Natural killer cell treated with Interleukin-12 subunit alpha and Interleukin-12 subunit beta and Interleukin-15 and Interleukin-18, amount 100 ng/mL, for 72 hours (primary cell): ENCODE results near the gene PIK3IP1. TPM values are rescaled to one million over a fixed set of nuclear protein-coding genes. Genes with fewer than 3 reads are reported as not detected.

Experiments
- ATAC-seq, 2 donors: fragments of 150-1000 bp; cut with Tn5 transposase in 1 of 2; sonication (Bioruptor Pico), chemical (Tn5 transposase) in 1 of 2; 2 replicates each; pipeline ENCODE4 v1.10.0; 2021
- DNase-seq: peaks from one replicate; pipeline ENCODE4 v3.0.0; 2022; ENCODE audit warnings: low spot score
- H3K27ac Mint-ChIP-seq, 2 donors: 1 replicate in 1 of 2; 2 replicates in 1 of 2; pipeline ENCODE4 v1.8.0; 2022; ENCODE audit warnings: mixed read lengths in 2 of 2, mild to moderate bottlenecking in 1 of 2, moderate library complexity in 1 of 2
- H3K27me3 Mint-ChIP-seq, 2 donors: 1 replicate in 1 of 2; 2 replicates in 1 of 2; pipeline ENCODE4 v1.8.0; 2022; ENCODE audit warnings: mixed read lengths in 2 of 2
- H3K36me3 Mint-ChIP-seq: one replicate; pipeline ENCODE4 v1.8.0; 2022; ENCODE audit warnings: mixed read lengths
- H3K4me1 Mint-ChIP-seq, 2 donors: 1 replicate in 1 of 2; 2 replicates in 1 of 2; pipeline ENCODE4 v1.8.0; 2022; ENCODE audit warnings: low read depth in 2 of 2, mixed read lengths in 2 of 2, mild to moderate bottlenecking in 1 of 2
- H3K4me3 Mint-ChIP-seq: one replicate; pipeline ENCODE4 v1.8.0; 2022; ENCODE audit warnings: mixed read lengths
- H3K9me3 Mint-ChIP-seq: 2 replicates; pipeline ENCODE4 v1.8.0; 2022; ENCODE audit warnings: mixed read lengths
- total RNA-seq, 2 donors: library from RNA; stranded (reverse); gene quantifications; one replicate each; pipeline ENCODE4 v1.2.3, GENCODE V29; 2022

The PIK3IP1 gene
- total RNA-seq: 1 to 10 TPM in 1 of 2 donors, under 1 TPM in 1; 0.74 to 1.0 TPM

DNA sequence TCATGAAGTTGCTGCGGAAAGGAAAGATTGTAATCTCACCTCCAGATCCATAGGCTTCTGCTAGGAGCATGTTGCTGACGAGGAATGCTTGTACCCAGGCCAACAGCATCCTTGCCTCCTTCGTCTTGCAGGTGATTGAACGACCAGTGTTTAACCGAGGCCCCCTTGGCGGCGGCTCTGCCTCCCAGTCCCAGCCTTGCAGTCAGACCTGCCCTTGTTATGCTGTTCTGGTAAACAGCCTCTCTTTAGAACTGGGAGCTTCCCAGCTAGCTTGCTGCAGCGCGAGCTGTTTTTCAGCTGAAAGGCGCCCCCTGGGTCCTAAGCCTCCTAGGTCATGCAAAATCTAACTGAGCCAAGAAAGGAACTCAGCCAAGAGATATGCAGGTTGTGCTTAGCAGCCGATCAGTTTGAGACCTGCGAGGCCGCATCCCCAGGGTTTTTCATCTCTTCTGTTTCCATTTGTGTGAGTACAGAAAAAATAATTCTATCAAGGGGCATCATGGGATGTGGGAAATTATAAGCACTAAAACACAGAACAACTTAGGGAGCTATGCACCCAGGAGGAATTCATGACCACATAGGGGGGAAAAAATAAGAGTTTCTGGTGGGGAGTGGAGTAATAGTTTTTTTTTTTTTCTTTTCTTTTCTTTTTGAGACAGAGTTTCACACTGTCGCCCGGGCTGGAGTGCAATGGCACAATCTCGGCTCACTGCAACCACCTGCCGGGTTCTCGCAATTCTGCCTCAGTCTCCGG is at the start of gene PIK3IP1:
PIK3IP1 (minus strand) TSS at position 253 of the 754 bp plus-strand sequence; CDS start at position 109, 144 bp downstream.
- no peaks in the 10 kb centered on the region for H3K36me3 Mint-ChIP-seq
- peak in 1 of 2 donors; percentile 37 for ATAC-seq
- peak within 1 kb of the TSS; percentile 38 to 83 for H3K27ac Mint-ChIP-seq
- DNase-seq: peak; percentile 76
- no peaks in the 10 kb centered on the region for H3K9me3 Mint-ChIP-seq
- H3K27me3 Mint-ChIP-seq: no peaks in the 10 kb centered on the region
- peak within 1 kb of the TSS; percentile 99 for H3K4me3 Mint-ChIP-seq
- H3K4me1 Mint-ChIP-seq: peaks cover 50 to 53% of the 10 kb centered on the region in 2 donors

DNA sequence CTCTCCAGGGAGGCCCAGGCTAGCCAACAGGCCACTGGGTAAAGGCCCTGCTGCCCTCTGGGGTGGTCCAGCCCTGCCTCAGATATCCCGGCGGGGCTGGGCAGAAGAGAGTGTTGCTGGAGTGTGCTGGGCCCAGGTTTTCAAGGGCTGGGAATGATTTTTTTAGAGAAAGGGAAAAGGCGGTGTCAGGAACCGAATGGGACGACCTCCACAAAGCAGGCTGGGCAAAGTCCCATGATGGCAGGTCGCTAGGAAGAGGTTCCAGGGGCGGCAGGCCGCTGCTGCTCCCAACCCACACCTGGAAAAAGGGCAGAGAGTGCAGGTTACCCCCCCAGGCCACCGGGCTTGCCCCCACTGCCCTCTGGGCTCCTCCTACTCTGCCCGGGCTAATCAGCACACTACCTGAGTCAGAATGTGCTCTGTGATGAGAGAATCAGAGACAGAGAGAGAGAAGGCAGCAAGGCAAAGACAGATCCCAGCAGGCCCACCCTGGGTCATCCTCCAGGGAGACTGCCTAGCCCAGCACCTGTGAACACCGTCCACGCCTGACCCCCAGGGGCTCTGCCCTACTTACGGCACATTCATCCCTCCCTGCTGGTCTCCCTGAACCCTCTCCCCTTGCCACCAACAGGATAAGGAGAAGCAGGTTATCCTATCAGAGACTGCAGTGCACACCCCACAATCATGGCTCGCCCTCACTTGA is 49.2 kb upstream of the PIK3IP1 start:
- no peaks in the 10 kb centered on the region for H3K36me3 Mint-ChIP-seq
- ATAC-seq (no peak), DNase-seq (no peak)
- H3K4me3 Mint-ChIP-seq: peak overlapping the region; percentile 83
- no peaks in the 10 kb centered on the region for H3K27me3 Mint-ChIP-seq
- peak overlapping the region; percentile 52 to 89 for H3K27ac Mint-ChIP-seq
- peaks cover 47 to 56% of the 10 kb centered on the region in 2 donors for H3K4me1 Mint-ChIP-seq
- no peaks in the 10 kb centered on the region for H3K9me3 Mint-ChIP-seq

GRCh38 chr22:31340765-31341247 is 48.5 kb upstream of the PIK3IP1 start:
- H3K27me3 Mint-ChIP-seq: no peaks in the 10 kb centered on the region
- H3K36me3 Mint-ChIP-seq: no peaks in the 10 kb centered on the region
- DNase-seq (no peak), ATAC-seq (no peak)
- H3K4me3 Mint-ChIP-seq: no peak overlapping the region
- no peaks in the 10 kb centered on the region for H3K9me3 Mint-ChIP-seq
- peak overlapping the region in 1 of 2 donors; percentile 89 for H3K27ac Mint-ChIP-seq
- peaks cover 47 to 59% of the 10 kb centered on the region in 2 donors for H3K4me1 Mint-ChIP-seq

DNA sequence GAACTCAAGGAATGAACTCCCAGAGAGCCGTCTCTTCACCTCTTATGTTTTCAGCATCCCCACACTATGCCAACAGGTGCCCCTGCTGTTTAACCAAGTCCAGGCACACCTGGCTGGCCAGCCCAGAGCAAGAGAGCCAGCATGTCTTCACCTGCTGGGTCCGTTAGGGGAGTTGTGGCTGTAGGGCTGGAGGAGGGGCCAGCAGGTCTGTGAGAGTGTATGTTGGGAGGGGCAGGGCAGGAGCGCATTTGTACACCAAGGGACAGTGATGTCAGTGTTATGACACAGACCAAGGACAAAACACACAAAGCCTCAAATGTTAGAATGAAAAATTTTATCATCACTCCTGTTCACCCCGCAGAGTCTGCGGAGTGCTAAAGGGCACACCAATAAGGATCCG is 48.1 kb upstream of the PIK3IP1 start:
- H3K4me3 Mint-ChIP-seq: no peak overlapping the region
- peak overlapping the region; percentile 44 to 89 for H3K27ac Mint-ChIP-seq
- no peaks in the 10 kb centered on the region for H3K27me3 Mint-ChIP-seq
- ATAC-seq: no peak
- peaks cover under 1% of the 10 kb centered on the region for H3K36me3 Mint-ChIP-seq
- H3K4me1 Mint-ChIP-seq: peaks cover 47 to 59% of the 10 kb centered on the region in 2 donors
- H3K9me3 Mint-ChIP-seq: no peaks in the 10 kb centered on the region
- no peak for DNase-seq

GRCh38 chr22:31339148-31339832 is 47.0 kb upstream of the PIK3IP1 start:
- peak overlapping the region in 1 of 2 donors; percentile 89 for H3K27ac Mint-ChIP-seq
- no peak for DNase-seq
- H3K27me3 Mint-ChIP-seq: no peaks in the 10 kb centered on the region
- peak in 1 of 2 donors; percentile 4 for ATAC-seq
- H3K4me1 Mint-ChIP-seq: peaks cover 39 to 55% of the 10 kb centered on the region in 2 donors
- H3K4me3 Mint-ChIP-seq: no peak overlapping the region
- H3K9me3 Mint-ChIP-seq: no peaks in the 10 kb centered on the region
- peaks cover 7% of the 10 kb centered on the region for H3K36me3 Mint-ChIP-seq

DNA sequence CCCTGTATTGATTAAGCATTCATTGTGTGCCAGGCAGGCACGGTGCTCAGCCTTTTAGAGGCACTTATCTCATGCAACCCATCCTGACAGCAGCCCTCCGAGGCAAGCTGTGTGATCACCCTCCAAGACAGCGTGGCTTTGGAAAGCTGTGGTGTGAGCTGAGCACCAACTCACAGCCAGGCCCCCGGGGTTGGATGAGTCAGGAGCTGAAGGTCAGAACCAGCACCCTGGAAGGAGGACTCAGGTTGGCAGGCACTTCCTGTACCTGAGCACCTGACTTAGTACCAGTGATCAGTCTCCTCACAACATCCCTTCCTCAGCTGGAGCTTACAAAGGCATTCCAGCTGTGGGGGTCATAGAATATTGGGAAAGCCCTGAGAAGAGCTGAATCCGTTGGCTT is 44.9 kb upstream of the PIK3IP1 start:
- peaks cover 21% of the 10 kb centered on the region for H3K36me3 Mint-ChIP-seq
- no peaks in the 10 kb centered on the region for H3K27me3 Mint-ChIP-seq
- ATAC-seq (peak in 1 of 2 donors; percentile 48), DNase-seq (no peak)
- peak overlapping the region in 1 of 2 donors; percentile 39 for H3K27ac Mint-ChIP-seq
- H3K4me1 Mint-ChIP-seq: peaks cover 21 to 44% of the 10 kb centered on the region in 2 donors
- no peaks in the 10 kb centered on the region for H3K9me3 Mint-ChIP-seq
- H3K4me3 Mint-ChIP-seq: no peak overlapping the region

DNA sequence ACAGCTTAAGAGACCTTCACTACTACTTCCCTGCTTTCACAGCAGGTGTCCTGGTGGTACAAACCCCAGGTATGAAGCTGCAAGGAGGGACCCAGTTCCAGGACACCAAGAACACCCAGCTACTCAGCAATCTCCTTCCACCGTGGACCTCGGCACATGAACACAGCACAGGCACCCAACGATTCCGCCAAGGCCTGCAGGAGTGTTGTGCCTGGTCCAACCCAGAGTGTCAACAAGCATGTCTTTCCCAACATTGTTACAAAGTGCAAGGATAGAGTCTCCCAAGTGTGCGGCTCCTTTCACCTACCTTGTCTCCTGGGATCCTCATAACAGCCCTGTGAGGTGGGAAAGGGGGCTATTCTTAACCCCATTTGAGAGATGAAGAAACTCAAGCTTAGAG is 42.0 kb upstream of the PIK3IP1 start:
- no peaks in the 10 kb centered on the region for H3K27me3 Mint-ChIP-seq
- no peaks in the 10 kb centered on the region for H3K9me3 Mint-ChIP-seq
- DNase-seq (no peak), ATAC-seq (no peak)
- H3K36me3 Mint-ChIP-seq: peaks cover 27% of the 10 kb centered on the region
- H3K4me1 Mint-ChIP-seq: peaks cover 11 to 29% of the 10 kb centered on the region in 2 donors
- H3K27ac Mint-ChIP-seq: peak overlapping the region in 1 of 2 donors; percentile 78
- no peak overlapping the region for H3K4me3 Mint-ChIP-seq

- Mint-ChIP-seq H3K36me3 (peaks cover 28% of the 10 kb centered on the region), H3K4me1 (peaks cover 7 to 26% of the 10 kb centered on the region in 2 donors), H3K4me3 (no peak overlapping the region), H3K9me3 (no peaks in the 10 kb centered on the region), H3K27ac (peak overlapping the region in 1 of 2 donors; percentile 78), H3K27me3 (no peaks in the 10 kb centered on the region)
- ATAC-seq (no peak), DNase-seq (no peak)
Measured at GRCh38 chr22:31333641-31334040, 41.4 kb upstream of the PIK3IP1 start.

DNA sequence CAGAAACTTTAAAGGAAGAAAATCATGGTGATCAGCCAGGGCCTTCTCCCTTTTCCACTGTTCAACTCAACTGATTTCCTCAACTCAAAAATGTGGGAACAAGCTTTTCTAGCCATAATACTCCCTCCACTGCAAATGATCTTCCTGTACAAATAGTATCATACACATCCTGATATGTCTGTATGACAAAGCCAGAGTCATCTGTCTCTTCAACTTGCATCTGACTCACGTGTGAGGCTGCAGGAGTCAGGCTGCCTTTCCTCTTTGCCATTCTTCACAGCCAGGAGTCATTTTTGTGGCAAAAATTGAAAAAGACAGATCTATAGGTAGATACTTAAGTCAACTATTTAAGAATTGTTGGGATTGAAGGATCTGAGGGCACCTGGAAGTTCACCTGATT is 40.6 kb upstream of the PIK3IP1 start:
- Mint-ChIP-seq H3K9me3 (no peaks in the 10 kb centered on the region), H3K27me3 (no peaks in the 10 kb centered on the region), H3K4me3 (no peak overlapping the region), H3K36me3 (peaks cover 28% of the 10 kb centered on the region), H3K4me1 (peaks cover 7 to 20% of the 10 kb centered on the region in 2 donors), H3K27ac (no peak overlapping the region)
- ATAC-seq (no peak), DNase-seq (no peak)

DNA sequence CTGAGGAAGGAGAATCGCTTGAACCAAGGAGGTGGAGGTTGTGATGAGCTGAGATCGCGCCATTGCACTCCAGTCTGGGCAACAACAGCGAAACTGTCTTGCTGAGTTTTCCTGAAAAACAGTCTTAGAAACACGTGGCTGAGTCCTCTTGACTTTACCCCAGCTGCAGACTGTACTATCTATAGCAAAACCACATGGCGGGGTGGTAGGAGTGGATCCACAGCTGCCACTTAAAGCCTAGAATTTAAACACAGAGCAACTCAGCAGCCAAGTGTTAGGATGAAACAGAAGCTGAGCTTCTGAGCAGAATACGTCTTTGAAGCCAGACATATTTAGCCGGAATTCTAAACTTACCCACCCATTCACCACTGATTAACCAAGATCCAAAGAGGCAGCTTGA is 39.7 kb upstream of the PIK3IP1 start:
- Mint-ChIP-seq H3K36me3 (peaks cover 28% of the 10 kb centered on the region), H3K27me3 (no peaks in the 10 kb centered on the region), H3K27ac (no peak overlapping the region), H3K9me3 (no peaks in the 10 kb centered on the region), H3K4me3 (no peak overlapping the region), H3K4me1 (peaks cover 7 to 19% of the 10 kb centered on the region in 2 donors)
- DNase-seq (no peak), ATAC-seq (no peak)

GRCh38 chr22:31329453-31330215 is 37.3 kb upstream of the PIK3IP1 start:
- Mint-ChIP-seq H3K4me1 (peaks cover 7 to 20% of the 10 kb centered on the region in 2 donors), H3K27ac (peak overlapping the region in 1 of 2 donors; percentile 69), H3K4me3 (no peak overlapping the region), H3K9me3 (no peaks in the 10 kb centered on the region), H3K36me3 (peaks cover 36% of the 10 kb centered on the region), H3K27me3 (no peaks in the 10 kb centered on the region)
- DNase-seq: no peak
- peak; percentile 47 to 64 for ATAC-seq

DNA sequence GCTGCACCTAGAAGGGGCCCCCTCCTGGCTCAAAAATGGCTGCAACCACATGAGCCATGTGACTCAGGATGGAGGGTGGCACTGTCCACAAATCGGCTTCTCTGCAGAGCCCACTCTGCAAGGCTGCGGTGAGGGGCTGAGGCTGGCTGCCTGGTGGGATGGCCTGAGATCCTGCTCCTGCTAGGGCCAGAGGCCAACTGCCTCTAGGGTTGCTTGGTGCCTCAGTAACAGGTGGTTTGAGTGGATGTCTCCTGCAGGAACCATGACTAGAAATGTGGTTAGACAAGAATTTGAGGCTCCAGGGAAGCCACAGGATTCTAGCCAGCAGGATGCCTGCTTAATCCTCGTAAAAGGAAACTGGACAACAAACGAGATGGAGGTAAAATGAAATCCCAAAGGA is 36.7 kb upstream of the PIK3IP1 start:
- H3K27me3 Mint-ChIP-seq: no peaks in the 10 kb centered on the region
- H3K4me3 Mint-ChIP-seq: no peak overlapping the region
- no peak for ATAC-seq
- peak overlapping the region in 1 of 2 donors; percentile 69 for H3K27ac Mint-ChIP-seq
- DNase-seq: no peak
- peaks cover 7 to 20% of the 10 kb centered on the region in 2 donors for H3K4me1 Mint-ChIP-seq
- peaks cover 35% of the 10 kb centered on the region for H3K36me3 Mint-ChIP-seq
- no peaks in the 10 kb centered on the region for H3K9me3 Mint-ChIP-seq

DNA sequence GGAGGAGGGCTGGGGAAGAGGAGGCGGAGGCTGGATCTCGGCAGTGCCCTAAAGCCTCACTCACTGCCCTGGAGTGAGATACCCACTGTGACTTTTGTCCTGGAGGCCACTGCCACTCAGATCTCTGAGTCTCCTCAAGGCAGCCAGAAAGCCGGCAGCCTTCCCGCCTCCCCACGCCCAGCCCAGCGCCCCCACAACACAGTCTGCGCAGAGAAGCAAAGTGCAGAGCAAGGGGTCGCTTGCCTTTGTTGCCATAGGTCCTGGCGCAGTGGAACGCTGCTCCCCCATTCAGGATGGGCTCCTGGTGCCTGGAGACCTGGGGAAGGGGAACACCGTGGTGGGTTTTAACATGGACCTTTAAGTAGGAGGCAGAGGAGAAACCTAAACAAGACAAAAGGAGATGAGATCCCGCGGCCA is 36.3 kb upstream of the PIK3IP1 start:
- Mint-ChIP-seq H3K27me3 (no peaks in the 10 kb centered on the region), H3K9me3 (no peaks in the 10 kb centered on the region), H3K4me3 (no peak overlapping the region), H3K4me1 (peaks cover 7 to 16% of the 10 kb centered on the region in 2 donors), H3K36me3 (peaks cover 31% of the 10 kb centered on the region), H3K27ac (no peak overlapping the region)
- ATAC-seq (no peak), DNase-seq (no peak)
